HEK293 (cell line): ENCODE results near the gene DLGAP3.
"Not testable (repeated sequence)": the region's sequence is repeated elsewhere in the genome, so short reads cannot be mapped to it uniquely, and the experiment has no call there.

Source experiments
- CTCF ChIA-PET: fragments of 350-600 bp; formaldehyde crosslinking; extraction: SDS; loops from one replicate; lab custom pipeline; 2021; ENCODE audit warnings: antibody characterized with exemption; lab: Yijun Ruan, JAX
- POLR2A ChIA-PET: fragments of 300-600 bp; formaldehyde crosslinking; extraction: SDS; loops from one replicate; lab custom pipeline; 2020; ENCODE audit warnings: antibody characterized with exemption, inconsistent platforms; lab: Yijun Ruan, JAX
- H3K27ac ChIP-seq: fragments of 200-500 bp; sonication (Bioruptor generic); 2 replicates; pipeline ENCODE4 v1.5.1; 2014; ENCODE audit warnings: low read depth, low read length, control low read depth, inconsistent platforms; ENCODE audit errors: extremely low read depth
- H3K36me3 ChIP-seq, 2 experiments: fragments of 200-500 bp in 1 of 2; sonication (Bioruptor generic) in 1 of 2; 1 replicate in 1 of 2; 2 replicates in 1 of 2; pipeline ENCODE4 v1.5.1; 2014 to 2017; ENCODE audit warnings: inconsistent platforms in 2 of 2, low read length in 2 of 2; ENCODE audit not compliant: control insufficient read depth in 2 of 2, insufficient read depth in 1 of 2
- H3K4me1 ChIP-seq: fragments of 200-500 bp; sonication (Bioruptor generic); 2 replicates; pipeline ENCODE4 v1.5.1; 2014; ENCODE audit warnings: mild to moderate bottlenecking, low read length, inconsistent platforms; ENCODE audit not compliant: control insufficient read depth, insufficient read depth
- H3K4me3 ChIP-seq: 2 replicates; pipeline ENCODE4 v1.5.1; 2011; ENCODE audit warnings: low read depth, mild to moderate bottlenecking, control low read depth, low read length, moderate library complexity
- H3K9me3 ChIP-seq: fragments of 200-500 bp; sonication (Bioruptor generic); 2 replicates; pipeline ENCODE4 v1.5.1; 2014; ENCODE audit warnings: low read depth, low read length, inconsistent platforms; ENCODE audit not compliant: control insufficient read depth, insufficient read depth
- HOXC10 ChIP-seq: sonication (generic); formaldehyde crosslinking; IDR thresholded peaks from 2 replicates; pipeline ENCODE4 v1.8.1; 2023; ENCODE audit warnings: mild to moderate bottlenecking, missing genetic modification reagents
- IKZF3 ChIP-seq: fragments of 450-650 bp; IDR thresholded peaks from 2 replicates; pipeline ENCODE4 v1.5.0; 2018; ENCODE audit warnings: missing biosample characterization, mild to moderate bottlenecking, missing genetic modification characterization, moderate library complexity
- SALL2 ChIP-seq: fragments of 450-650 bp; formaldehyde crosslinking; IDR thresholded peaks from 2 replicates; pipeline ENCODE4 v1.5.0; 2017; ENCODE audit warnings: missing biosample characterization, mild to moderate bottlenecking, missing genetic modification characterization, borderline replicate concordance
- TCF7L2 ChIP-seq: IDR thresholded peaks from 2 replicates; pipeline ENCODE4 v1.6.1; 2011; ENCODE audit warnings: low read depth, mild to moderate bottlenecking, inconsistent platforms, low read length, moderate library complexity, borderline replicate concordance
- TRIM28 ChIP-seq: IDR thresholded peaks from 2 replicates; pipeline ENCODE4 v1.6.1; 2011; ENCODE audit warnings: low read length, control low read depth, borderline replicate concordance
- ZBTB17 ChIP-seq: fragments of 450-650 bp; formaldehyde crosslinking; IDR thresholded peaks from 2 replicates; pipeline ENCODE4 v1.5.1; 2016; ENCODE audit warnings: missing biosample characterization, missing genetic modification characterization
- ZFP41 ChIP-seq: fragments of 450-650 bp; formaldehyde crosslinking; IDR thresholded peaks from 2 replicates; pipeline ENCODE4 v1.5.1; 2016; ENCODE audit warnings: missing biosample characterization, missing genetic modification characterization, borderline replicate concordance
- ZNF121 ChIP-seq: fragments of 450-650 bp; formaldehyde crosslinking; IDR thresholded peaks from 2 replicates; pipeline ENCODE4 v1.5.1; 2016; ENCODE audit warnings: missing biosample characterization, missing genetic modification characterization
- ZNF157 ChIP-seq: fragments of 450-650 bp; formaldehyde crosslinking; IDR thresholded peaks from 2 replicates; pipeline ENCODE4 v1.5.1; 2016; ENCODE audit warnings: missing biosample characterization, missing genetic modification characterization
- ZNF174 ChIP-seq: fragments of 450-650 bp; formaldehyde crosslinking; IDR thresholded peaks from 2 replicates; pipeline ENCODE4 v1.5.0; 2017; ENCODE audit warnings: missing biosample characterization, mild to moderate bottlenecking, missing genetic modification characterization
- ZNF239 ChIP-seq: fragments of 450-650 bp; formaldehyde crosslinking; IDR thresholded peaks from 2 replicates; pipeline ENCODE4 v1.5.1; 2016; ENCODE audit warnings: missing biosample characterization, missing genetic modification characterization
- ZNF274 ChIP-seq, 2 experiments: fragments of 200-500 bp in 1 of 2; fragments of 450-650 bp in 1 of 2; sonication (Bioruptor generic) in 1 of 2; formaldehyde crosslinking in 1 of 2; IDR thresholded peaks; 2 replicates each; pipeline versions ENCODE4 v1.5.1 to v1.6.1; 2014 to 2016; ENCODE audit warnings: borderline replicate concordance in 1 of 2, inconsistent platforms in 1 of 2, low read length in 1 of 2, missing biosample characterization in 1 of 2, missing genetic modification characterization in 1 of 2
- ZNF280C ChIP-seq: fragments of 450-650 bp; formaldehyde crosslinking; IDR thresholded peaks from 2 replicates; pipeline ENCODE4 v1.5.1; 2016; ENCODE audit warnings: missing biosample characterization, missing genetic modification characterization
- ZNF394 ChIP-seq: fragments of 450-650 bp; formaldehyde crosslinking; IDR thresholded peaks from 2 replicates; pipeline ENCODE4 v1.5.1; 2016; ENCODE audit warnings: missing biosample characterization, missing genetic modification characterization, mild to moderate bottlenecking, moderate library complexity, borderline replicate concordance
- ZNF433 ChIP-seq: fragments of 450-650 bp; formaldehyde crosslinking; IDR thresholded peaks from 2 replicates; pipeline ENCODE4 v1.5.1; 2016; ENCODE audit warnings: missing biosample characterization, missing genetic modification characterization, low read depth
- ZNF510 ChIP-seq: fragments of 450-650 bp; formaldehyde crosslinking; IDR thresholded peaks from 2 replicates; pipeline ENCODE4 v1.5.1; 2018; ENCODE audit warnings: mild to moderate bottlenecking, missing genetic modification characterization, missing biosample characterization; ENCODE audit not compliant: insufficient replicate concordance
- ZNF548 ChIP-seq: fragments of 450-650 bp; formaldehyde crosslinking; IDR thresholded peaks from 2 replicates; pipeline ENCODE4 v1.5.1; 2016; ENCODE audit warnings: missing biosample characterization, missing genetic modification characterization
- ZNF560 ChIP-seq: fragments of 450-650 bp; formaldehyde crosslinking; IDR thresholded peaks from 2 replicates; pipeline ENCODE4 v1.5.1; 2017; ENCODE audit warnings: missing biosample characterization, missing genetic modification characterization, borderline replicate concordance
- ZNF621 ChIP-seq: fragments of 450-650 bp; formaldehyde crosslinking; IDR thresholded peaks from 2 replicates; pipeline ENCODE4 v1.5.1; 2017; ENCODE audit warnings: missing biosample characterization, missing genetic modification characterization
- ZNF670 ChIP-seq: fragments of 450-650 bp; formaldehyde crosslinking; IDR thresholded peaks from 2 replicates; pipeline ENCODE4 v1.5.1; 2016; ENCODE audit warnings: missing biosample characterization, missing genetic modification characterization, low read depth

Gene DLGAP3

GRCh38 chr1:34970220-34970735, 40.8 kb upstream of the DLGAP3 start:
- ChIA-PET POLR2A (interaction anchor here (1.7 kb wide), 1 partner anchor 15 kb away, joined by 5 read pairs; the partner anchor contains the start of gene TMEM35B), CTCF (interaction anchor here (0.6 kb wide), 1 partner anchor 330 kb away, joined by 3 read pairs; no protein-coding TSS in a partner anchor)
- Histone ChIP-seq H3K36me3 (no peaks in the 10 kb centered on the region), H3K4me1 (no peaks in the 10 kb centered on the region), H3K27ac (no peak overlapping the region), H3K9me3 (no peaks in the 10 kb centered on the region), H3K4me3 (no peak overlapping the region)
- TF ChIP-seq ZNF274 (IDR thresholded peaks at IDR 0.05; ENCODE audit: low read length) = no peak
- no peak for TF ChIP-seq ZNF274 (tag by site-specific recombination; IDR thresholded peaks at IDR 0.05; ENCODE audit: borderline replicate concordance)
- TF ChIP-seq ZNF239 = no peak
- TF ChIP-seq TRIM28 = no peak
- no peak for TF ChIP-seq ZNF621 (tag by site-specific recombination)
- TF ChIP-seq ZNF548 (tag by site-specific recombination) = no peak
- no peak for TF ChIP-seq ZNF280C
- TF ChIP-seq ZNF670 (tag by site-specific recombination) = no peak
- no peak for TF ChIP-seq ZNF174 (tag by site-specific recombination)
- no peak for TF ChIP-seq ZNF510 (tag by site-specific recombination)
- no peak for TF ChIP-seq ZNF121 (tag by site-specific recombination)
- TF ChIP-seq ZNF560 = no peak
- no peak for TF ChIP-seq ZNF433 (tag by site-specific recombination)
- TF ChIP-seq IKZF3 (tag by site-specific recombination) = no peak
- no peak for TF ChIP-seq ZBTB17 (tag by site-specific recombination)
- TF ChIP-seq ZNF394 (tag by site-specific recombination) = no peak
- no peak for TF ChIP-seq HOXC10 (CRISPR knock-in tag)
- TF ChIP-seq SALL2 (tag by site-specific recombination) = no peak
- no peak for TF ChIP-seq ZNF157 (tag by site-specific recombination)
- no peak for TF ChIP-seq TCF7L2
- TF ChIP-seq ZFP41 (tag by site-specific recombination) = no peak

GRCh38 chr1:34968297-34968696, 38.8 kb upstream of the DLGAP3 start:
- H3K27ac ChIP-seq, H3K4me1 ChIP-seq, H3K36me3 ChIP-seq, POLR2A ChIA-PET, H3K9me3 ChIP-seq, H3K4me3 ChIP-seq, CTCF ChIA-PET: not testable (repeated sequence)

GRCh38 chr1:34967672-34968071, 38.2 kb upstream of the DLGAP3 start:
- CTCF ChIA-PET, H3K4me1 ChIP-seq, POLR2A ChIA-PET, H3K9me3 ChIP-seq, H3K27ac ChIP-seq, H3K4me3 ChIP-seq, H3K36me3 ChIP-seq: not testable (repeated sequence)
